GM21723 (cell line): ENCODE data around the gene KCNMB2.
"Not testable (repeated sequence)": the region's sequence is repeated elsewhere in the genome, so short reads cannot be mapped to it uniquely, and the experiment has no call there.

Experiments
- ATAC-seq: cut with Tn5 transposase; IDR thresholded peaks from one replicate; pipeline ENCODE4 v1.9.1; 2021; ENCODE audit warnings: mild to moderate bottlenecking, moderate library complexity; ENCODE audit not compliant: unreplicated experiment

The KCNMB2 gene

DNA sequence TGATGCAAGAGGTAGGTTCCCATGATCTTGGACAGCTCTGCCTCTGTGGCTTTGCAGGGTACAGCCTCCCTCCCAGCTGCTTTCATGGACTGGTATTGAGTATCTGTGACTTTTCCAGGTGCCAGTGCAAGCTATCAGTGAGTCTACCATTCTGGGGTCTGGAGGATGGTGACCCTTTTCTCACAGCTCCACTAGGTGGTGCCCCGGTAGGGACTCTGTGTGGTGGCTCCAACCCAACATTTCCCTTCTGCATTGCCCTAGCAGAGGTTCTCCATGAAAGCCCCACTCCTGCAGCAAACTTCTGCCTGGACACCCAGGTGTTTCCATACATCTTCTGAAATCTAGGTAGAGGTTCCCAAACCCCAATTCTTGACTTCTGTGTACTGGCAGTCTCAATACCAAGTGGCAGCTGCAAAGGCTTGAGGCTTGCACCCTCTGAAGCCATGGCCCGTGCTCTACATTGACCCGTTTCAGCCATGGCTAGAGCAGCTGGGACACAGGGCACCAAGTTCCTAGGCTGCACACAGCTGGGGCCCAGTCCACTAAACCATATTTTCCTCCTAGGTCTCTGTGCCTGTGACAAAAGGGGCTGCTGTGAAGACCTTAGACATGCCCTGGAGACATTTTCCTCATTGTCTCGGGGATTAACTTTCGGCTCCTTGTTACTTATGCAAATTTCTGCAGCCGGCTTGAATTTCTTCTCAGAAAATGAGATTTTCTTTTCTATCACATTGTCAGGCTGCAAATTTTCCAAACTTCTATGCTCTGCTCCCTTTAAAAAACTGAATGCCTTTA lies 209.8 kb downstream of the KCNMB2 start:
- ATAC-seq = not testable (repeated sequence)

DNA sequence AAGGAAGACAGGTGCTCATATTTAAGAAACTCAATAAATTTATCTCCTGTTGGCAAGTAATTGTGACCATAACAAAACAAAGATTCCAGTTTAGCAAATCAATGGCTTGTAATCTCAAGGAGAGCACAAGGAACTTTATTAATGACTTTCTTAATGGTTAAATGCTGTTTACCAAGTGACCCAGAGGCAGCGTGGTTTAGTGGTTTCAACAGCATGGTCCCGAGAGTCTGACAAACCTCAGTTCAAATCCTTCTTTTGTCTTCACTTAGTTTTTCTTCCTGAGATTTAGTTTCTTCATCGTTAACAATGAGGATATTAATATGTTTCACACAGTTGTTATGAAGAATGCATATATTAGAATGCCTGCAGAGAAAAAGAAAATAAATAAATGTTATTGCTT lies 212.6 kb downstream of the KCNMB2 start:
- no peak for ATAC-seq

DNA sequence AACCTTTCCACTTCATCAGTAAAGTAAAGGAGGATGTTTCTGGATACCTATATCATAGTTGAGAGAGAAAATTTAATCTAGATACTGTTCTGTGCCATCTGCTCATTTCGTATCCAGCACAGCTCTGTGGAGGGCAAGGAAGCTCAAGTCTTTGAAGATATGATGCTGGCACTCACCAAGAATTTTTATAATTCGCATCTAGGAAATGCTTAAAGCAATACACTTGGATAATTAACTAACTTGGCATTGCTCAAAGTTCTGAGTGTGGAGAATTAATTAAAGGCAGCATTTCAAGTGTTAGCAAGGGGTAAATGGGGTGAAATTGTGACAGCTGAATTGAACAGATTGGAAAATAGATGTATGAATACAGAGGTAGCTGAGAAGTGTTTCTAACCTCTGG lies 213.2 kb downstream of the KCNMB2 start:
- no peak for ATAC-seq

DNA sequence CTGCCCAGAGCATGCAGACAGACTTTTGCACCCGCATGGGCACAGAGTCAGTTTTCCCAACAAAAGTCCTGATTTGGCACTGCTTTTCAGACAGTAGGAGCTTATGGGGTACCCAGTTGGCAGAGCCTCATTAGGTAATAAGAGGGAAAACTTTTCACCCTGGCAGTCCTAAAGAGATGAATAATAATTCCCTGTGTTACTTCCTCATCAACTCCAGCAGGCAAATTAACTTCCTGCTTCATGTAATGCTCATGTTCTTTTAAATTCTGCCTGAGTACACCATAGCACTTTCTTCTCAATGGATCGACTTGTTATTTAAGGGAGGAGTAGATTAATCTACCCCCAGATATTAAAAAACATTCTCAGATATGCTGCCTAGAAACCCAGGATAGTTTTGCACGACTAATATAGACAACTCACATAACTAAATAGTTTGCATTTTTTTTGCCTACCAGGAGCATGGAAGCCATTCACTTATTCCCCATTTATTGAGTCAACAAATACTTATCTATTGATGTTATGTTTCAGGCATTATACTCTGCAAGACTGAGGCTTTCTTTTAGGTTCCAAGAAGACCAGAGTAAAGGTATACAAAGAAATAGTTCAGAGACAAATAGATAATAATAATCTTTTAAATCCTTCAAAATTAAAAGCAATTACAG lies 214.5 kb downstream of the KCNMB2 start:
- ATAC-seq = no peak

DNA sequence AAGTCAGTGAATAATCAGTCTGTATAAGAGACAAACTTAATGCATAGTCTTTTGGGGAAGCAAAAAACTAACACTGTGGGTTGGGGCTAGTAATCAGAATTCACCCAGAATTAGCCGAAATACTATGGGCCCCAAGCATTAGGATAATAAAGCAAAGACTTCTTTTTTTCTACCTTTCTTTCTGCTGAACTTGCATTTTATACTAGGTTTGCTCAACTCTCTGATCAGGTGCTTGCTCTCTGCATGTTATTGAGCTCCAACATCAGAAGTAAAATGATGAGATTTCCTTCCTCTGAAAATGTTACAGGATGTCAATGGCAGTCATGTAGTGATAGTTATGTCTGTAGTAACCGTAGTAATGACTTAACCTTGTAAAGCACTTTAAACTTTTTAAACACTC lies 216.6 kb downstream of the KCNMB2 start:
- no peak for ATAC-seq

DNA sequence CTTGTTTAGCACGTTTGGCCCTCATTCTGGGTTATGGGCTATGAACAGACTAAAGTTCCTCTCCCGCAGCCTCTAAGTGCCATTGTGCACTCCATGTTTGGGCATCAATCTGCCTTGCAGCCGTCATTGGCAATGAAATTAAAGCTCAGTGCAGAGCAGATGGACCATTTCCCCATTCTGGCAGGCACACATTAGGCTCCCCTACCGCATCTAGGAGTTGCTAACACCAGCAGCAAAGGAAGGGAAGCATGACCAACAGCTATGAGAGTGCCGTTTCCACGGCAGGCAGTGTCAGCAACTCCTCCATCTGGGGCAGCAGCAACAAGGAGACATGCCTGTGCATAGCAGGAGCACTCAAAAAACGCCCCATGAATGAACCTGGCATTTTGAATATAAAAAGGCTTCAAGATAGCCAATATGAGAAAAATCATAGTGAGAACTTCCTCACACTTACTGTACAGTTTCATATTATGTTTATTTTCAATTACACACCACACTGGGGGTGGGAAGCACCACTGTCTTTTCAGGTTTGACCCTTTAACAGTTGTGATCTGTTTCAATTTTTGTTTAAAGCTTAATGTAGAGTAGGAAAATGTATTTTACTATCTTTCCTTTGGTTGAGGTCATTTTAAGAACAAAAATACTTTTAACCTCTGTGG lies 218.7 kb downstream of the KCNMB2 start:
- ATAC-seq = no peak

DNA sequence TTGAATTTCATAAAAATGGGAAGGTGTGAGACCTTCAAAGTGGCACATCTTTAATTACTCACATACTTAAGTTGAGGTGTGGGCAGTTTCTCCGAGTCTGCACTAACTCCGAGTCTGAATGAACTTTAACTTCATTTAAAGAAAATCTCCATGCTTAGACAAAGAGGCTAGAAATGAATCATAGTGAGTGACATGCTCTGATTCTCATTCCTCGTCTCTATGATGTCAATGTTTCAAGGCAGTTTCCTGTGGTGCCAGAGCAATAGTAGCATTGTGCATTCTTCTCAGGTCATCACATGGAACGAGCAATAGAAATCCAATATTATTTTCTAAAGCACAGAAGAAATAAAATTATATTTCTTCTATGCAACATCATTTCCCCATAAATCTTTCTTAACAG lies 224.8 kb downstream of the KCNMB2 start:
- no peak for ATAC-seq

DNA sequence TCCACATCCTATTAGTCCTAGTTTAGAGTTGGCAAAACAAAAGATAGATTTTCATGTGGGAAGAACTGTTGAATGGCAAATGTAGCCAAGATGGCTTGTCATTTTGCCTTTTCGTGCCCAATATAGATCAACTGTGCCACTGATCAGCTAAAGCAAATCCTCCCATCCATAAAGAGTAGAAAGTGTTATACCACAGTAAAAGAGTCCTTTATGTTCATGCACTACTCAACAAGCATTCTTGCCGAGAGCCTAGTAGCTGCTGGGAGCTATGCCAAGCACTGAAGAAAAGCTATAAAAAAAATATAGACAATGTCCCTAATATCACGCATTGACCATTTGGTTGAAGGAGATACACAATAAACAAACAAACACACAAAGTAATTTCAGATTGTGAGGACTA lies 225.2 kb downstream of the KCNMB2 start:
- ATAC-seq = no peak

DNA sequence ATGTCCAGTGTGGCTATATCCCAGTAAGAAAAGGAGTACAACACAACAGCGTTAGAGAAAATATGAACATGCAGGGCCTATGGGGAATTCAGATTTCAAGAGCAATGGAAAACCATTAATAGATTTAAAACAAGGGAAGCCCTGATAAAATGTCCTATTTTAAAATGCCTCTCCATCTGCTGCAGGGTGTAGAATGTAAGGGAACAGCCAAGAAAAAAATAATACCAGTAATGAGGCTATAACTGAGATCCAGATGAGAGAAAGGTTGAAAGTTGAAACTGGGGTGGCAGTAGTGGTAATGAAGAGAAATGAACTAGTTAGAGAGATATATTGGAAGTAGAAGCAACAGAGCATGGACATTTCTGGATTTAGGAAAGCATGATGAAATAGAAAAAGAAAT lies 226.1 kb downstream of the KCNMB2 start:
- ATAC-seq = no peak

DNA sequence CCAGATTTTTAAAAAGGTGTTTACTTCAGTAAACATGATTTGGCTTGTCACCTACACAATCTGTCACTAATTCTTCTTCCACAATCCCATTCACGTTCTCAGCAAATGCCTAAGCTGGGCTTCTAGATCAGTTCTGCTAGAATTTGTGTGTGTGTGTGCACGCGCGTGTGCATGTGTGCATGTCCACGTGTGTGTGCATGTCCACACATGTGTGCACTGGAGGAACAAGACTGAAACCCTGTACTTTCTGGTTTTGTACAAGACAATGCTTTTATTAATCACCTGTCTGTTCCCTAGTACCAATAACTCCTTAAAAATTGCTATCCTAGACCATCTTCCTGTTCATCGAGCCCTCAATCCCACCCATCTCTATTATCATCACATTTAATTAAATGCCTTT lies 229.2 kb downstream of the KCNMB2 start:
- ATAC-seq = no peak

DNA sequence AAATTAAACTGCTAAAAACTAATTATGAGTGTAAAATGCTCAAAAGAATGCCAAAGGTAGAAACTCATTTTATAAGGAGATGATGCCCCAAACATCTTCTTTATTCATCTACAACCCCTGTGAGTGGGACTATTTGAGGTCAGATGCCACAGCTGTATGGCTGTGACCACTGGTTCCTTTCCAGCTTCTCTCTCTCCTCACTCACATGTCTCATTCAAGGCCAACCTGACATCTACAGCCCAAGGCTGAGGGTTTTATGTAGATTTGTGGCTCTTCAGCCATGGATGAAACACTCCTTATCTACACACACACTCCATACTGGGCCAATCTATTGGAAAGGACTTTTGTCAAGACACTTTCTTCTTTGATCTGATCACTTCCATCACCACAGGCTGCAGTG lies 231.3 kb downstream of the KCNMB2 start:
- no peak for ATAC-seq

DNA sequence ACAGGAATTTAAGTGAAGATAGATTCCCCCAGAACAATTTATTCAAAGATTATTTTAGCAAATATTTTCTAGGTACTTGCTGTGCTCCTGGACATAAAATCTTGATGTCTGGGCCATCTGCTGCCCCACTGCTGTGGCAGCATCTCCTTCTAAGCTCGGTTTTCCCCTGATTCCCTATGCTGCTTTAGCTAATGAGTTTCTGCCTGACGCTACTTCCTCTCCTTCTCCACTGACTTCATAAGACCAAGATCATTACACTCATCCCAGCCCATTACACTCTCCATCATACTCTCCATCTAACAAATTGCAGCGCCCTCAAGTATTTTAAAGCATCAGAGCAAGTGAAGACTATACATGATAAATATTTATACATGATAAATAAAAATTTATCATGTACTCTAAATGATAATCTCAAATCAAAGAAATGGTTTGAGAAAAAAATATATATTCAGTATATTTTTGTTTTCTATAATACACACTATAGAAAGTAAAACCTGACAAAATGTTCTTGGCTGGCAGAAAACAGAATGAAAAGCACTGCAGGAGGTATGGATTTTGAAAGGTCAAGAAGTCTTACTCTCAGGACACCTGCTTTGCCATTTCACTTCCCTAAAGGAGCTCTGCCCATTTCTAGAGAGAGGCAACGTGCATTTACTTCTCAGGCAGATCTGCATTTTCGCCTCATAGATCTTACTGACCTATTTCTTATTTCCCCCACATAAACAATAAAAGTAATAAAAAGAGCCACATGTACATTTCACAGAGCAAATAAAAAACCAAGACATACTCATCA lies 232.0 kb downstream of the KCNMB2 start:
- ATAC-seq = peak; percentile 58

DNA sequence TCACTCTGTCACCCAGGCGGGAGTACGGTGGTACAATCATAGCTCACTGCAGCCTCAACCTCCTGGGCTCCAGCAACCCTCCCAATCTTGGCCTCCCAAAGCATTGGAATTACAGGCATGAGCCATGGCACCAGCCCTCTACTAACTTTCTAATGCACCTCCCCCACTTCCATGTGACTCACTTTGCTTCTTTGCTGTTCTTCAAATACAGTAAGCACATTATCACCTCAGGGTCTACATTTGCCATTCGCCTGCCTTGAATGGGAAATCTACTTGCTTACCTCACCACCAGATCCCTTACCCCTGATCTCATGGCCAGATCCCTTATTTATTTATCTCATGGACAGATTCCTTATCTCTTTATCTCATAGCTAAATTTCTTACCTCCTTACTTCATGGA lies 235.3 kb downstream of the KCNMB2 start:
- no peak for ATAC-seq

DNA sequence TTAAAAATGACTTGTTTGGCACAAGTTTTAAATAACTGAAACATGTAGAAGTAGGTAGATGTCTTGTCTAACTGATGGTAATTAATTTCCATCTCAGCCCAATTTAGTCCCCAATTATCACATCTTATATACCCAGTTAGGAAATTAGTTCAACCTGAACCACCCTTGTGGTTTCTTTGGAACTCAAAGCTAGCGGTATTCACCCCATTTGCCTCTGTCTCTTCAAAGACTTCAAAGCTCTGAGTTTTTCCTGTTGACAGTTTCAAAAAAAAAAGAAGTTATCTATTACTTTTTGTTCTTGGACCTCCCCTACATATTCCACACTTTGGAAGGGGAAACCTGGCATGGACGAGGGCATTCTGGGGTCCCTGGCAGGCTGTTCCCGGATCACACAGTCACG lies 236.5 kb downstream of the KCNMB2 start:
- ATAC-seq = no peak

DNA sequence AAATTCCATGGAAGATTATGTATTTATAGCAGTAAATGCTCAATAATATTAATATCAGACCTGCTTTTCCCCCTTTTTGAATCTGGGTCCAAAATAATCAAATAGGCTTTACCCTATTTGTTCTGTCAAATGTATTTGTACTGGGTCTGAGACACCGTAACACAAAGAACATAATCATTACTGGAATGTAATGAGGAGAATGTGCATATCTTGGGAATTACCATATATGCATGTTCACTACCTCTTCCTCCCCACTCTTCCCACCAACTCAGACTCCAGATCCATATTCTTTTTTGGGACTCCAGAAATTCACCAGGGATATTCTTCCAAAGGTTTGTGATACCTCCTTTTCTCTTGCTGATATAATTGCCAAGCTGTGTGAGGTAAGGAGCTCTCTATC lies 237.1 kb downstream of the KCNMB2 start:
- ATAC-seq = no peak

DNA sequence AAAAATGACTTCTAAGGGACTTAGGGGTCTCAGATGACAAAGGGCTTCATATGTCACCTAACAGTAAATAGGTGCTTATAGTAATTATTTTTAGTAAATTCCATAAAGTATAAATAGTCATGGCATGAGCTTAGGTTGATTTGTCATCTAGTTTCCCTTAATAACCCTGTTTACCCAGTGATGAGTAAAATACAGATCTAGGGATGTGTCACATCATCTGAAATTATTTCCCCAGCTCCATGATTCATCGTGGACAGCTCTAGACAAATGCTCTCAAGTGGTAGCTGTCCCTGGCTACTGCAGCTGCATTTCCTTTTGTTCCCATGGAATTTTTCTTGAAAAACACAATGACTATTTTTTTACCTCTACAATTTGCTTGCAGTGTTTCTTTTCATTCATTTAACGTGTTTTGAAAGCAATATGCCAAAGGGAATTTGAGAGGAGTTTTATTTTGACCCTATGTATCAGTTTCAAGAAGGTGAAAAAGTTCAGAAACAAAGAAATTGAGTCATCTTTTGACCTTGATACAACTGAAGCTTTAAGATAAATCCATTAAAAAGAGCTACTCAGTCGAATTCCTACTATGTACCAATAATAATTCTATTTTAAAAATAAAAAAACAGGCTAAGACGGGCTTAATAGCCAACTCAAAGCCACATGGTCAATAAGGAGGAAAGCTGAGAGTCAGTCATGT lies 241.6 kb downstream of the KCNMB2 start:
- peak; percentile 69 for ATAC-seq

DNA sequence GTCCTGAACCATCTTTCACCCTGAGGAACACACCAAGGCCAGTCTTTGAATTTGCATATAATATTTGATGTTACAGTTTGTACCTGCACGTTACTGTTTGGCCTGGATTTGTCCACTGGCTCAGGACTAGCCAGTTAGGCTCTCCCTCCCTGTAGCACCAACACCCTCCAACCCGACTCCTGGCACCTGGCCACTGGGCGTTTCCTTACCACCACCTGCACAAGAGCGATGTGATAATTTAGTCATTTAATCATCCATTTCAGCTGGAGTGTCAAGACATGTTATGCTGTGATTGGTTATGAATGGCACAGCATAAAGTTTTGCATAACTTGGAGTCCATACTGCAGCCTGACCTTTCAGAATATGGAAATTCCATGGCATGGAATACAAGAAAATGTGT lies 242.4 kb downstream of the KCNMB2 start:
- ATAC-seq = no peak

DNA sequence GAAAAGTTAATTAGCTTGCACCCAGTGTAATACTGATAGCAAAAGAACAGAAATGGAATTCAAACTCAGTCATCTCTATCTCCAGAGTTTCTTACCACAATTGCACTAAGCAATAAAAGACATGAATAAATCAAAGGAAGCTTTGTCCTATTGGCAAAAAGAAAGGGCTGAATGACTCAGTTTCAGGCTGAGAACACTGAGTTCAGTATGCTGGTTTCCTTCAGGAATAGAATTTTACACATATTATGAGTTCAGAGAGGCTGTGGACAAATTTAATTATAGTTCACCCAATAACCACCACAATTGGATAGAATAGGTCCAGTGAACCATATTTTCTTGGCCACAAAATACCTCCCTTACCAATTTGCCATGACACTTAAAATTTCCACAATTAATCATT lies 249.7 kb downstream of the KCNMB2 start:
- no peak for ATAC-seq

DNA sequence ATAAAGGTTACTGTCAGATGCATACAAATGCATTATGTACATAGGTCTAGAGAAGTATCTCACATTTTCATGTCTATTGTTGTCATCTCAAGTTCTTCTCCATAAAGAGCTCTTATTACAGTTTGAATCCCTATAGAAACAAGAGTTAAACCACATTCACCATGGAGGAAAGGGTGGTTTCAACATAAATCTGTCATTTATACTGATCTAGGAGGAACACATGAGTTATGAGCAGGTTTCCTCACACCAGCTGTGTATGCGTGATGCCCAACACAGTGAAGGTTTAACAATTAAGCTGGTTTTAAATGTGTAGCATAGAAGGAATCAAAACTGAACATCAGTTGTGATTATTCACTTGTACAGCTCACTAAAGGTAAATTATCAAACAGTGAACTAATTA lies 251.7 kb downstream of the KCNMB2 start:
- ATAC-seq = no peak

DNA sequence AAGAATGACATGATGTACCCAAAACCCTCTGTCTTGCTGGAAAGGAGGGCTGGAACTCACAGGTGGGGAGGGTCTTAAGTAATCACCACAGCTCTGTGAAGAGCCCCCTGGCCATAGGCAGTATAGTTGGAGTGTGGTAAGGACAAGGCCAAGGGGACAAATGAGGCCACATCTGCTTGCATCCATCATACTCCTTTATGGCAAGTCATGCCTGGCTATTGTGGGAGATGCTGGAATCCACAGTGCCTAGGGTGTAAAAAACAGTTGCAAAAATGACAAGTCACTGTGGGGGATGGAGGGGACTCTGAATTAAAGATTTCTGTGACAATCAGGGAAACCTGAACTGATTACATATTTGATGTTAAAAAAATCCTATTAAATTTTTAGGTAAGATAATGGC lies 258.5 kb downstream of the KCNMB2 start:
- ATAC-seq = no peak

DNA sequence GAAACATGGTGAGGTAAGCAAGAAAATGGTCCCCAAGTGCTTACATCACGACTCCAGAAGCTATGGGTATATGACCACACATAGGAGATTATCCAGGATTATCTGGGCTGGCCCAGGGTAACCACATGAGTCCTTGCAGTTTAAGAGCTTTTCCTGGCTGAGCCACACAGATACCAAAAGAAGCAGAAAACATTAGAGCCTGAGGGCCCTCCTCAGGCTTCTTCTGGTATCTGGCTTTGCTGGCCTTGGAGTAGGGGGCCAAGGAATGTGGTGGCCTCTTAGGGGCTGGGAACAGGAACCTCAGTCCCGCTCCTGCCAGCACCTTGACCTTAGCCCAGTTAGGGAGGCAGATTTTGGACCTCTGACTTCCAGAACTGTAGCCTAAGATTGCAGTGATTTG lies 259.1 kb downstream of the KCNMB2 start:
- ATAC-seq = no peak
